C4-2B (cell line): ENCODE measurements around the gene LFNG.

Experiments used
- H3K27ac ChIP-seq: fragments of 450-650 bp; 2 replicates; pipeline ENCODE4 v1.5.1; 2017
- CTCF ChIP-seq: fragments of 450-650 bp; conservative IDR thresholded peaks from 2 replicates; pipeline ENCODE4 v1.5.1; 2017; ENCODE audit warnings: mild to moderate bottlenecking
- ZFX ChIP-seq: fragments of 450-650 bp; IDR thresholded peaks from 2 replicates; pipeline ENCODE4 v1.6.1; 2017

The LFNG gene

GRCh38 chr7:2510130-2510776 is 9.3 kb upstream of the LFNG start:
- peak overlapping the region; percentile 96 for H3K27ac ChIP-seq
- TF ChIP-seq ZFX (no peak), CTCF (no peak)

GRCh38 chr7:2510909-2511768 is 8.4 kb upstream of the LFNG start:
- TF ChIP-seq CTCF, result no peak
- no peak for TF ChIP-seq ZFX
- H3K27ac ChIP-seq, result peak overlapping the region; percentile 96

DNA sequence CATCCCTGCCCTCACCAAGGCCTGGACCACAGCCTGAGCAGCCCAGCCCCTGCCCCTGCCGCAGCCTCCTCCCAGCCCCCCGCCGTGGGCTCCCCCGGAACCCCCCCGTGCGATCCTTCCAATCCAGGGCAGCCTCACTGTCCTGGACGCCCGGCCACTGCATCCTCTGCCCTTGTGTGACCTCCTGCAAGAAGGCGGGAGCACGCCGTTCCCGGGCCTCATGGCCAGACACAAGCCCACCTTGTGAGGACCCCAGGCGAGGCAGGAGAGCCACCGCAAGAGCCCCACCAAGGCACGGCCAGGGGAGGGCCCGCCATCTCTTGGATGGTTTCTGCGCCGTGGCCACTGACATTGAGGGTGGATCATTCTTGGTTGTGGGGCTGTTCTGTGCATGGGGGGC is 7.8 kb upstream of the LFNG start:
- peak overlapping the region; percentile 96 for H3K27ac ChIP-seq

GRCh38 chr7:2512179-2512661 is 7.4 kb upstream of the LFNG start:
- TF ChIP-seq ZFX (no peak), CTCF (no peak)
- H3K27ac ChIP-seq, result peak overlapping the region; percentile 96

More for the DNA sequence above, 7.8 kb upstream of the LFNG start:
- TF ChIP-seq ZFX (no peak), CTCF (no peak)

DNA sequence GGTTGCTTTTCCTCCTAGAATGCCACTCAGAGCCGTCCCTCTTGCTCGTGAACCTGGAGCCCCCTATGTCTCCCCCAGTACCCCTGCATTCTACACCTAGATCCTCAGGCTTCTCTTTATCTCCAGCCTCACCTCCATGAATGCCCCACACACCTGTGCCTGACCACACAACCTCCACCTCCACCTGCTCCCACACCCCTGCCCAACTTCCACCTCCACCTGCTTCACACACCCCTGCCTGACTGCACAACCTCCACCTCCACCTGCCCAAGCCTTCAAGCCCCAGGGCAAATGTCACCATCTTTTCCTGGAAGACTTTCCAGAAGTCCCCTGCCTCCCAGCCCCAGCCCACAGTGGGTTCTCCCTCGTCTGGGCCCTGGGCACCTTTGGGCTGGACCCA is 6.9 kb upstream of the LFNG start:
- peak overlapping the region; percentile 96 for H3K27ac ChIP-seq
- TF ChIP-seq ZFX, result no peak
- TF ChIP-seq CTCF, result no peak

GRCh38 chr7:2513702-2514101 is 5.9 kb upstream of the LFNG start:
- peak overlapping the region; percentile 96; the same call in 1 of the 2 replicates for H3K27ac ChIP-seq
- TF ChIP-seq CTCF, result no peak
- no peak for TF ChIP-seq ZFX
